NCI-H774 (cell line): ENCODE results near the gene TPI1.
"Not testable (repeated sequence)": the region's sequence is repeated elsewhere in the genome, so short reads cannot be mapped to it uniquely, and the experiment has no call there.

ENCODE experiments used
- DNase-seq: peaks from one replicate; lab custom pipeline; 2025; lab: John Stamatoyannopoulos, UW

The TPI1 gene

GRCh38 chr12:6869049-6870021, 2.0 kb downstream of the TPI1 start:
- DNase-seq: peak; percentile 77

GRCh38 chr12:6870304-6870703, 3.0 kb downstream of the TPI1 start:
- not testable (repeated sequence) for DNase-seq

GRCh38 chr12:6871052-6871957, 4.0 kb downstream of the TPI1 start:
- no peak for DNase-seq

- DNase-seq: peak; percentile 75
Observed at GRCh38 chr12:6872073-6873048, 5.0 kb downstream of the TPI1 start.

- DNase-seq: peak; percentile 98
Observed at GRCh38 chr12:6873094-6874014, 6.0 kb downstream of the TPI1 start, which contains the start of gene SPSB2. Gene SPSB2, minus strand, starts transcription at chr12:6873303. Its CDS starts 402 bp downstream, at chr12:6872901.

GRCh38 chr12:6874015-6874368, 6.7 kb downstream of the TPI1 start:
- not testable (repeated sequence) for DNase-seq

- not testable (repeated sequence) for DNase-seq
Observed at GRCh38 chr12:6879824-6880223, 12.5 kb downstream of the TPI1 start.

- no peak for DNase-seq
Observed at GRCh38 chr12:6883252-6883651, 15.9 kb downstream of the TPI1 start.

GRCh38 chr12:6883683-6884082, 16.4 kb downstream of the TPI1 start:
- no peak for DNase-seq

GRCh38 chr12:6884539-6884938, 17.2 kb downstream of the TPI1 start:
- no peak for DNase-seq

- not testable (repeated sequence) for DNase-seq
Observed at GRCh38 chr12:6886206-6886999, 19.1 kb downstream of the TPI1 start.

- no peak for DNase-seq
Observed at GRCh38 chr12:6887460-6887859, 20.1 kb downstream of the TPI1 start.

- DNase-seq: no peak
Observed at GRCh38 chr12:6888360-6888759, 21.0 kb downstream of the TPI1 start.

GRCh38 chr12:6888794-6889193, 21.5 kb downstream of the TPI1 start:
- not testable (repeated sequence) for DNase-seq

GRCh38 chr12:6889775-6890573, 22.6 kb downstream of the TPI1 start:
- not testable (repeated sequence) for DNase-seq

- DNase-seq: peak; percentile 98
Observed at GRCh38 chr12:6890789-6891645, 23.7 kb downstream of the TPI1 start.

- no peak for DNase-seq
Observed at GRCh38 chr12:6891646-6892001, 24.3 kb downstream of the TPI1 start.

- DNase-seq: not testable (repeated sequence)
Observed at GRCh38 chr12:6892683-6893082, 25.4 kb downstream of the TPI1 start.
